Left ventricle myocardium inferior (tissue), 1 donor: ENCODE measurements around the gene LBX1. TPM values are rescaled to one million over a fixed set of nuclear protein-coding genes. Genes with fewer than 3 reads are reported as not detected.

Source experiments
- DNase-seq: peaks from one replicate; pipeline ENCODE4 v3.0.0-alpha.2; 2020
- H3K27ac ChIP-seq: fragments of 200-600 bp; replicated peaks from 2 replicates; pipeline ENCODE4 v1.8.0; 2021
- H3K27me3 ChIP-seq: fragments of 200-600 bp; 2 replicates; pipeline ENCODE4 v1.8.0; 2021; ENCODE audit warnings: low read depth
- H3K36me3 ChIP-seq: fragments of 200-600 bp; 2 replicates; pipeline ENCODE4 v1.8.0; 2021
- H3K4me1 ChIP-seq: fragments of 200-600 bp; 2 replicates; pipeline ENCODE4 v1.8.0; 2021
- H3K4me3 ChIP-seq: fragments of 200-600 bp; 2 replicates; pipeline ENCODE4 v1.8.0; 2021; ENCODE audit warnings: mild to moderate bottlenecking, moderate library complexity
- H3K9me3 ChIP-seq: fragments of 200-600 bp; replicated peaks from 2 replicates; pipeline ENCODE4 v1.8.0; 2021
- intact Hi-C: fragments of 100-400 bp; cut with micrococcal nuclease; formaldehyde crosslinking; loops from one replicate; pipeline ENCODE4 v1.11.0; 2022
- total RNA-seq: library from RNA; stranded (reverse); fragmentation: NEBNext Ultra II Directional; extraction: Animal tissue kit (Norgen Biotek cat#: 25700); gene quantifications from one replicate; pipeline ENCODE4 v1.2.1, GENCODE V29; 2021
- TF ChIP-seq, protein P1 (sequence below): fragments of 200-600 bp; IDR thresholded peaks from 2 replicates; pipeline ENCODE4 v1.8.0; 2021; ENCODE audit warnings: antibody characterized with exemption, mild to moderate bottlenecking, borderline replicate concordance
- donor health status: DM: no; HTN: yes; CAD: no; lungs with severe emphysema.

The LBX1 gene
- total RNA-seq, 1 donor from 2014 or later, result not detected

DNA sequence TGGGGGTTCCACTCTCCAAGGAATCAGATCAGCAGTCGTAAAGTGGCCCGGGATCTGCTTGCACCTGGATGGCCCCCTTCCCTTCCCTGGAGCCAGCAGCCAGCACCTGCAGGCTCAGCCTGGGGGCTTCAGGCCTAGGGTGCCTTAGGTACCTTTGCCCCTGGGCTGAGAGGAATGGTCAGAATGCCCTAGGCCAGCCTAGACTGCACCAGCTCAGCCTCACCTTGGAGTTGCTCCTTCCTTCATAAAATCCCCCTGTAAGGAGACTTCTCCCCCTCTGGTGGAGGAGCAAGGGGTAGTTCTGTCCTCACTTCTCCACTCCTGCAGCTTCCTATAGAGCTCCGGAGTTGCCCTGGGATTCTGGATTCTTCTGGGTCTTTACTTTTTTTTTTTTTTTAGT, 32.4 kb upstream of the LBX1 start:
- intact Hi-C loops, result no loop called here
- H3K4me3 ChIP-seq, result no peak overlapping the region
- TF ChIP-seq, protein P1, sequence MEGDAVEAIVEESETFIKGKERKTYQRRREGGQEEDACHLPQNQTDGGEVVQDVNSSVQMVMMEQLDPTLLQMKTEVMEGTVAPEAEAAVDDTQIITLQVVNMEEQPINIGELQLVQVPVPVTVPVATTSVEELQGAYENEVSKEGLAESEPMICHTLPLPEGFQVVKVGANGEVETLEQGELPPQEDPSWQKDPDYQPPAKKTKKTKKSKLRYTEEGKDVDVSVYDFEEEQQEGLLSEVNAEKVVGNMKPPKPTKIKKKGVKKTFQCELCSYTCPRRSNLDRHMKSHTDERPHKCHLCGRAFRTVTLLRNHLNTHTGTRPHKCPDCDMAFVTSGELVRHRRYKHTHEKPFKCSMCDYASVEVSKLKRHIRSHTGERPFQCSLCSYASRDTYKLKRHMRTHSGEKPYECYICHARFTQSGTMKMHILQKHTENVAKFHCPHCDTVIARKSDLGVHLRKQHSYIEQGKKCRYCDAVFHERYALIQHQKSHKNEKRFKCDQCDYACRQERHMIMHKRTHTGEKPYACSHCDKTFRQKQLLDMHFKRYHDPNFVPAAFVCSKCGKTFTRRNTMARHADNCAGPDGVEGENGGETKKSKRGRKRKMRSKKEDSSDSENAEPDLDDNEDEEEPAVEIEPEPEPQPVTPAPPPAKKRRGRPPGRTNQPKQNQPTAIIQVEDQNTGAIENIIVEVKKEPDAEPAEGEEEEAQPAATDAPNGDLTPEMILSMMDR, result no peak
- no peaks in the 10 kb centered on the region for H3K4me1 ChIP-seq
- no peak overlapping the region for H3K27ac ChIP-seq
- H3K27me3 ChIP-seq, result peaks cover 79% of the 10 kb centered on the region
- no peaks in the 10 kb centered on the region for H3K36me3 ChIP-seq
- no peak for DNase-seq
- H3K9me3 ChIP-seq, result peaks cover 11% of the 10 kb centered on the region

DNA sequence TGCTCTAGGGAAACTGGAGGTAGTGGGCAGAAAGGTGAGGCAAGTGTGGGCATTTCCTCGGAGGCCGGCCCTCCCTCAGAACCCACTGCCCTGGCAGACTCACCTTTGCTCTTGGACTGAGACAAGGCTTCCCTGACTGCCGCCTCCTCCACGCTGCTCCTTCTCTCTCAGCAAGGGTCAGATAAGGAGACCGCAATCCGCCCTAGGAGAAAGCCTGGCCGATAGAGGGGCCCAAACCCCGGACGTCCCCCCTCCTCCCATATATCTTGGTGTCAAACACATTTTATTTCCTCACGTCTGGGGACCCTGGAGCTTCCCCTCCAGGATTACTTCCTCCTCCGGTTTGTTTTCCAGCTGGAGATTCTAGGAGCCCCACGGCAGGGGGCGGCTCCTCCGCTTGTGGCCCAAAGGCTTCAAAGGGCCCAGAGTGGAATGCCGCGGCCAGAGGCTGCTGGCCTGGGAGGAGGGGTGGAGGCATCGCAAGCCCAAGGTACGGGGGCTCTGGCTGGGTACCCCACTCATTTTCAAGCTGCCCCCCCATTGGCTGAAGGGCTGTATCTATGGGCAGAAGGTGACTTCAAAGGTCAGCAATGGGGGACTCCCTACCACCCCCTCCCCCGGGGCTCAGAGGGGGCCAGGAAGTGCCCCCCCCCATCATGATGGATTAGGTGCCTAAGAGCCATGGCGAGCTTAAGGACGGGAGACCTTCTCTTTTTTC, 31.7 kb upstream of the LBX1 start:
- H3K4me1 ChIP-seq, result no peaks in the 10 kb centered on the region
- H3K36me3 ChIP-seq, result no peaks in the 10 kb centered on the region
- H3K9me3 ChIP-seq, result peaks cover 11% of the 10 kb centered on the region
- no peak overlapping the region for H3K4me3 ChIP-seq
- DNase-seq, result no peak
- no peak overlapping the region for H3K27ac ChIP-seq
- intact Hi-C loops, result no loop called here
- H3K27me3 ChIP-seq, result peaks cover 82% of the 10 kb centered on the region
- TF ChIP-seq, protein P1, result no peak

DNA sequence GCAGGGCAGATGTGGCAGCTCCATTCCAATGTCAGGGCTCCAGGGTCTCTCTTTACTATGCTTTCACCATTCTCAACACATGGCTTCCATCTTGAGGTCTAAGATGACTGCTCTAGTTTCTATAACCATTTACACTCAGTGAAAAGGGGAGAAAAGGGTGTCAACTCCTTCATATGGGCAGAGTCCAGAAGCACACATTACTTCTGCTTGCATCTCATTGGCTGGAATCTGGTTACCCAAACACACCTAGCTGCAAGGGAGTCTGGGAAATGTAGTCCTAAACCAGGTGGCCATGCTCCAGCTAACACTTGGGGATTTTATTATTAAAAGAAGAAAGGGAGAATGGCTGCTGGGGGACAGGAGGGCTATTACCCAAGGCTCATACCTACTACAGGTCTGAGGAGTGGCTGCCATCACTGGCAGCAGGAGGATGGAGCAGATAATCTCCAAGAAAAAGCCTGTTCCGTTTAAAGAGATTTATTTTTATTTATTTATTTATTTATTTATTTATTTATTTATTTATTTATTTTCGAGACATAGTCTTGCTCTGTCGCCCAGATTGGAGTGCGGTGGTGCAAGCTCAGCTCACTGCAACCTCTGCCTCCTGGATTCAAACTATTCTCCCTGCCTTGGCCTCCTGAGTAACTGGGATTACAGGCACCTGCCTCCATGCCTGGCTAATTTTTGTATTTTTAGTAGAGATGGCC, 29.1 kb upstream of the LBX1 start:
- H3K27ac ChIP-seq, result no peak overlapping the region
- H3K27me3 ChIP-seq, result peaks cover 79% of the 10 kb centered on the region
- no peaks in the 10 kb centered on the region for H3K4me1 ChIP-seq
- no peaks in the 10 kb centered on the region for H3K36me3 ChIP-seq
- H3K9me3 ChIP-seq, result peaks cover 11% of the 10 kb centered on the region
- no peak for DNase-seq
- intact Hi-C loops, result no loop called here
- no peak overlapping the region for H3K4me3 ChIP-seq
- TF ChIP-seq, protein P1, result no peak

DNA sequence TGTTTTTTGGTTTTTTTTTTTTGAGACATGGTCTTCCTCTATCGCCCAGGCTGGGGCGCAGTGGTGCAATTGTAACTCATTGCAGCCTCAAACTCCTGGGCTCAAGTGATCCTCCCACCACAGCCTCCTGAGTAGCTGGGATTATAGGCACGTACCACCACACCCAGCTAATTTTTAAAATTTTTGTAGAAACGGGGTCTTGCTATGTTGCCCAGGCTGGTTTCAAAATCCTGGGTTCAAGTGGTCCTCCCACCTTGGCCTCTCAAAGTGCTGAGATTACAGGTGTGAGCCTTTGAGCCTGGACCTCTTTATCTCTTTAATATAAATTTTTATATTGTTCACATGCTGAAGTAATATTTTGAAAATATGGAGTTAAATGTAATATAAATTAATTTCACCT, 28.2 kb upstream of the LBX1 start:
- DNase-seq, result no peak
- TF ChIP-seq, protein P1, result no peak
- H3K4me1 ChIP-seq, result no peaks in the 10 kb centered on the region
- no peaks in the 10 kb centered on the region for H3K36me3 ChIP-seq
- H3K27me3 ChIP-seq, result peaks cover 78% of the 10 kb centered on the region
- no peak overlapping the region for H3K4me3 ChIP-seq
- intact Hi-C loops, result no loop called here
- no peak overlapping the region for H3K27ac ChIP-seq
- H3K9me3 ChIP-seq, result peaks cover 11% of the 10 kb centered on the region

DNA sequence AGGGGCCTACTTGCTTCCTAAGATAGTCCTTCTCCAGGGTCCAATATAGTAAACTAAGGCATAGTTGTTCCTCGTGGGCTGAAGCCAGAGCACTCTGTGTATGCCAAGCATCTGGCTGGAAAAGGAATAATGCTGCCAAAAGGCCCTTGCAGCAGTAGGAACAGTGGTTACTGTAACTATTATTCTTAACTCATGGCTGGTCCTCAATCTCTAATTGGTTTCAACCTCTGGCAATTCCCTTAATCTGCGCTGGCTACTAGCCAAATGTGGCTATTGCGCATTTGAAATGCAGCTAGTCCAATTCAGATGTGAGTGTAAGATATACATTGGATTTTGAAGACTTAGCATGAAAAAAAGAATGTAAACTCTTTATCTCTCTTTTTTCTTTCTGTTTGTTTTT, 27.8 kb upstream of the LBX1 start:
- no peak overlapping the region for H3K27ac ChIP-seq
- no peak overlapping the region for H3K4me3 ChIP-seq
- H3K9me3 ChIP-seq, result peaks cover 11% of the 10 kb centered on the region
- DNase-seq, result no peak
- H3K4me1 ChIP-seq, result no peaks in the 10 kb centered on the region
- TF ChIP-seq, protein P1, result no peak
- H3K27me3 ChIP-seq, result peaks cover 78% of the 10 kb centered on the region
- intact Hi-C loops, result no loop called here
- H3K36me3 ChIP-seq, result no peaks in the 10 kb centered on the region
